HepG2 (cell line): Measurements from ENCODE around the gene PAIP2. TPM values are rescaled to one million over a fixed set of nuclear protein-coding genes. Genes with fewer than 3 reads are reported as not detected.
A peak's percentile ranks its signal among the peaks of the same experiment; 100 is the strongest.

Experiments
- DNMT3B ChIP-seq: conservative IDR thresholded peaks from 2 replicates; pipeline ENCODE4 v1.6.1; 2016; ENCODE audit warnings: missing biosample characterization, control low read depth
- ELF1 ChIP-seq: sonication (generic); formaldehyde crosslinking; IDR thresholded peaks from 2 replicates; pipeline ENCODE4 v1.4.0; 2020; ENCODE audit warnings: missing genetic modification reagents
- ETV6 ChIP-seq: sonication (generic); formaldehyde crosslinking; conservative IDR thresholded peaks from 2 replicates; pipeline ENCODE4 v1.4.0; 2020; ENCODE audit warnings: missing genetic modification reagents
- FOXJ3 ChIP-seq: sonication (generic); formaldehyde crosslinking; IDR thresholded peaks from 2 replicates; pipeline ENCODE4 v1.4.0; 2020; ENCODE audit warnings: missing genetic modification reagents, mild to moderate bottlenecking, borderline replicate concordance
- NRL ChIP-seq: sonication (generic); formaldehyde crosslinking; IDR thresholded peaks from 2 replicates; pipeline ENCODE4 v1.5.0; 2020; ENCODE audit warnings: missing genetic modification reagents, mild to moderate bottlenecking, moderate library complexity, borderline replicate concordance
- PHF5A ChIP-seq: IDR thresholded peaks from one replicate; pipeline ENCODE4 v1.6.1; 2018; ENCODE audit warnings: low read depth, missing genetic modification reagents; ENCODE audit not compliant: unreplicated experiment
- POLR2AphosphoS2 ChIP-seq: IDR thresholded peaks from 2 replicates; pipeline ENCODE4 v1.6.1; 2011; ENCODE audit warnings: low read depth, low read length, improper control_type of control experiment
- SIX4 ChIP-seq: sonication (generic); formaldehyde crosslinking; IDR thresholded peaks from 2 replicates; pipeline ENCODE4 v1.4.0; 2020; ENCODE audit warnings: missing genetic modification reagents
- SP5 ChIP-seq: IDR thresholded peaks from 2 replicates; pipeline ENCODE4 v1.6.1; 2016; ENCODE audit warnings: low read depth, borderline replicate concordance
- TOE1 ChIP-seq: sonication (generic); formaldehyde crosslinking; IDR thresholded peaks from 2 replicates; pipeline ENCODE4 v1.4.0; 2020; ENCODE audit warnings: mild to moderate bottlenecking, missing genetic modification reagents
- ZNF430 ChIP-seq: sonication (generic); formaldehyde crosslinking; IDR thresholded peaks from 2 replicates; pipeline ENCODE4 v1.9.0; 2021; ENCODE audit warnings: mild to moderate bottlenecking, missing genetic modification reagents
- ZNF614 ChIP-seq: IDR thresholded peaks from 2 replicates; pipeline ENCODE4 v1.6.1; 2018; ENCODE audit warnings: missing biosample characterization, missing genetic modification reagents, inconsistent platforms, borderline replicate concordance
- polyA plus RNA-seq, 8 experiments: library from polyadenylated mRNA; depleted of rRNA in 3 of 8; stranded (reverse) in 7 of 8; unstranded in 1 of 8; fragments of >200 nt; fragmentation: Illumina TruSeq in 4 of 8; extraction: Trizol in 4 of 8; gene quantifications; 2 replicates each; pipeline versions ENCODE4 v1.2.1 to v1.2.3, GENCODE V29; 2011 to 2016; ENCODE audit warnings: low read depth in 4 of 8, missing spikeins in 1 of 8, mixed read lengths in 1 of 8; ENCODE audit not compliant: insufficient read depth in 1 of 8
- total RNA-seq, 5 experiments: library from RNA; depleted of rRNA; stranded (reverse); fragments of >200 nt; fragmentation: Illumina TruSeq; extraction: Trizol; gene quantifications; 2 replicates each; pipeline ENCODE4 v1.2.3, GENCODE V29; 2016; ENCODE audit warnings: low read depth in 1 of 5
- TF ChIP-seq, protein P1 (sequence below): sonication (generic); formaldehyde crosslinking; IDR thresholded peaks from 2 replicates; pipeline ENCODE4 v1.4.0; 2020; ENCODE audit warnings: mild to moderate bottlenecking, missing genetic modification reagents
- TF ChIP-seq, protein P2 (sequence below): sonication (generic); formaldehyde crosslinking; IDR thresholded peaks from 2 replicates; pipeline ENCODE4 v1.5.0; 2020; ENCODE audit warnings: missing genetic modification reagents
- TF ChIP-seq, protein P3 (sequence below): sonication (generic); formaldehyde crosslinking; IDR thresholded peaks from 2 replicates; pipeline ENCODE4 v1.4.0; 2020; ENCODE audit warnings: low read depth, mild to moderate bottlenecking, missing genetic modification reagents
- TF ChIP-seq, protein P4 (sequence below): sonication (generic); formaldehyde crosslinking; IDR thresholded peaks from 2 replicates; pipeline ENCODE4 v1.4.0; 2020; ENCODE audit warnings: missing genetic modification reagents
- TF ChIP-seq, protein P5 (sequence below): sonication (generic); formaldehyde crosslinking; IDR thresholded peaks from 2 replicates; pipeline ENCODE4 v1.4.0; 2020; ENCODE audit warnings: mild to moderate bottlenecking, missing genetic modification reagents
- TF ChIP-seq, protein P6 (sequence below): sonication (generic); formaldehyde crosslinking; IDR thresholded peaks from 2 replicates; pipeline ENCODE4 v1.5.0; 2020; ENCODE audit warnings: mild to moderate bottlenecking, missing genetic modification reagents
- TF ChIP-seq, protein P7 (sequence below): sonication (generic); formaldehyde crosslinking; IDR thresholded peaks from 2 replicates; pipeline ENCODE4 v1.4.0; 2020; ENCODE audit warnings: missing genetic modification reagents

Gene PAIP2
- total and polyA plus RNA-seq, 2 of the 13 experiments (the other 11 are each of a cell fraction or from before 2014, with no cell fraction given), result 61.5 to 76.3 TPM

DNA sequence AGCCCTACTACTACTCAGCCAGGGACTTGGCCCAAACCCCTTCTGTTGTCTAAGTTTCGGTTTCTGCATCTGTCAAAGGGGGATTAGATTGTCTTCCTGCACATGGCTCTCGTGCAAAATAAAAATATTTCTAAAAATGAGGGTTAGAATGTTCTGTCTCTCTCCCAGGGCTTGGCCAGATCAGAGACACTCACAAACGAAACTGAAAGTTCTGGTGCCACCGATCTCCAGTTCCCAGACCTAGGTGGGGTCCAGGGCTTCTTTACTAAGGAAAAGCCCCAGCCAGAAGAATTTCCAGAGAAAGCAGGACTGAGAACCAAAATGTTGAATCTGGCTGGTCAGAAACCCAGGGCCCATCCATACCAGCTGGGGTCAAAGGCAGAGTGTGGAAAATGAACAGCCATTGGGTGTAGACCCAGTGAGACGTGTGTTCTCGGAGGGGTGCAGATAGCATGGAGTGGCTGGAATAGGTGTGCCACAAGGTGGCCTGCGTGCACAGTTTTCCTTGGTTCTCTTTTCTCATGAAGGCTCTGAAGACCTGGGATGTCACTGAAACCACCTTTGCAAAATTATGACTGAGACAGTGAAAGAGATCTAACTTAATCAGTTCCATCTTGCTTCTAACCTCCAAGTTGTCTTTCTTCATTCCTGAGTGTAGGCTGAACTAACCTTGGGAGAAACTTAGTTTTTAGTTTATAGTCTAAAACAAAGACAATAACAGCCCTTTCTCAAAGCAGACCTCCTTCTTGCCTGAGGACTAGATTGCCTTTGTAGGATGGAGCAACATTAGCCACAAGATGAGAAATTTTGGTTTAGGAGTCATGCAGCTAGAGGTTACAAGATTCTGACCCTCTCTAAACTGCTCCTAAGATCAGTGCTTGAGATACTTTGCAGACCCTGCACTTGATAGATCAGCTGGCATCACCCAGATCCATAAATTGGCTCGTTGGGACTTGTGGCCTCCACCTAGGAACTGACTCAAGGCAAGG, 43.7 kb downstream of the PAIP2 start (continued):
- TF ChIP-seq, protein P1, sequence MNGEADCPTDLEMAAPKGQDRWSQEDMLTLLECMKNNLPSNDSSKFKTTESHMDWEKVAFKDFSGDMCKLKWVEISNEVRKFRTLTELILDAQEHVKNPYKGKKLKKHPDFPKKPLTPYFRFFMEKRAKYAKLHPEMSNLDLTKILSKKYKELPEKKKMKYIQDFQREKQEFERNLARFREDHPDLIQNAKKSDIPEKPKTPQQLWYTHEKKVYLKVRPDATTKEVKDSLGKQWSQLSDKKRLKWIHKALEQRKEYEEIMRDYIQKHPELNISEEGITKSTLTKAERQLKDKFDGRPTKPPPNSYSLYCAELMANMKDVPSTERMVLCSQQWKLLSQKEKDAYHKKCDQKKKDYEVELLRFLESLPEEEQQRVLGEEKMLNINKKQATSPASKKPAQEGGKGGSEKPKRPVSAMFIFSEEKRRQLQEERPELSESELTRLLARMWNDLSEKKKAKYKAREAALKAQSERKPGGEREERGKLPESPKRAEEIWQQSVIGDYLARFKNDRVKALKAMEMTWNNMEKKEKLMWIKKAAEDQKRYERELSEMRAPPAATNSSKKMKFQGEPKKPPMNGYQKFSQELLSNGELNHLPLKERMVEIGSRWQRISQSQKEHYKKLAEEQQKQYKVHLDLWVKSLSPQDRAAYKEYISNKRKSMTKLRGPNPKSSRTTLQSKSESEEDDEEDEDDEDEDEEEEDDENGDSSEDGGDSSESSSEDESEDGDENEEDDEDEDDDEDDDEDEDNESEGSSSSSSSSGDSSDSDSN, result no peak; the same call in 1 of the 2 replicates
- TF ChIP-seq ELF1 (CRISPR knock-in tag) (0 out of 2 replicates have a peak, but pooled peaks have one; percentile 16), DNMT3B (CRISPR knock-in tag) (no peak), NRL (no peak), TOE1 (no peak), ZNF430 (CRISPR knock-in tag) (no peak), PHF5A (CRISPR knock-in tag) (peak; percentile 77), SP5 (CRISPR knock-in tag) (0 out of 2 replicates have a peak, but pooled peaks have one; percentile 26), POLR2AphosphoS2 (no peak), ZNF614 (CRISPR knock-in tag) (0 out of 2 replicates have a peak, but pooled peaks have one; percentile 52), SIX4 (CRISPR knock-in tag) (no peak), ETV6 (CRISPR knock-in tag) (no peak), FOXJ3 (CRISPR knock-in tag) (no peak)
- TF ChIP-seq, protein P2, sequence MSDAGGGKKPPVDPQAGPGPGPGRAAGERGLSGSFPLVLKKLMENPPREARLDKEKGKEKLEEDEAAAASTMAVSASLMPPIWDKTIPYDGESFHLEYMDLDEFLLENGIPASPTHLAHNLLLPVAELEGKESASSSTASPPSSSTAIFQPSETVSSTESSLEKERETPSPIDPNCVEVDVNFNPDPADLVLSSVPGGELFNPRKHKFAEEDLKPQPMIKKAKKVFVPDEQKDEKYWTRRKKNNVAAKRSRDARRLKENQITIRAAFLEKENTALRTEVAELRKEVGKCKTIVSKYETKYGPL (CRISPR knock-in tag), result no peak
- TF ChIP-seq, protein P3, sequence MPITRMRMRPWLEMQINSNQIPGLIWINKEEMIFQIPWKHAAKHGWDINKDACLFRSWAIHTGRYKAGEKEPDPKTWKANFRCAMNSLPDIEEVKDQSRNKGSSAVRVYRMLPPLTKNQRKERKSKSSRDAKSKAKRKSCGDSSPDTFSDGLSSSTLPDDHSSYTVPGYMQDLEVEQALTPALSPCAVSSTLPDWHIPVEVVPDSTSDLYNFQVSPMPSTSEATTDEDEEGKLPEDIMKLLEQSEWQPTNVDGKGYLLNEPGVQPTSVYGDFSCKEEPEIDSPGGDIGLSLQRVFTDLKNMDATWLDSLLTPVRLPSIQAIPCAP (CRISPR knock-in tag), result peak; percentile 87; the same call in 1 of the 2 replicates
- TF ChIP-seq, protein P4, sequence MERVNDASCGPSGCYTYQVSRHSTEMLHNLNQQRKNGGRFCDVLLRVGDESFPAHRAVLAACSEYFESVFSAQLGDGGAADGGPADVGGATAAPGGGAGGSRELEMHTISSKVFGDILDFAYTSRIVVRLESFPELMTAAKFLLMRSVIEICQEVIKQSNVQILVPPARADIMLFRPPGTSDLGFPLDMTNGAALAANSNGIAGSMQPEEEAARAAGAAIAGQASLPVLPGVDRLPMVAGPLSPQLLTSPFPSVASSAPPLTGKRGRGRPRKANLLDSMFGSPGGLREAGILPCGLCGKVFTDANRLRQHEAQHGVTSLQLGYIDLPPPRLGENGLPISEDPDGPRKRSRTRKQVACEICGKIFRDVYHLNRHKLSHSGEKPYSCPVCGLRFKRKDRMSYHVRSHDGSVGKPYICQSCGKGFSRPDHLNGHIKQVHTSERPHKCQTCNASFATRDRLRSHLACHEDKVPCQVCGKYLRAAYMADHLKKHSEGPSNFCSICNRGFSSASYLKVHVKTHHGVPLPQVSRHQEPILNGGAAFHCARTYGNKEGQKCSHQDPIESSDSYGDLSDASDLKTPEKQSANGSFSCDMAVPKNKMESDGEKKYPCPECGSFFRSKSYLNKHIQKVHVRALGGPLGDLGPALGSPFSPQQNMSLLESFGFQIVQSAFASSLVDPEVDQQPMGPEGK (CRISPR knock-in tag), result peak; percentile 67
- TF ChIP-seq, protein P5, sequence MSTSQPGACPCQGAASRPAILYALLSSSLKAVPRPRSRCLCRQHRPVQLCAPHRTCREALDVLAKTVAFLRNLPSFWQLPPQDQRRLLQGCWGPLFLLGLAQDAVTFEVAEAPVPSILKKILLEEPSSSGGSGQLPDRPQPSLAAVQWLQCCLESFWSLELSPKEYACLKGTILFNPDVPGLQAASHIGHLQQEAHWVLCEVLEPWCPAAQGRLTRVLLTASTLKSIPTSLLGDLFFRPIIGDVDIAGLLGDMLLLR (CRISPR knock-in tag), result no peak
- TF ChIP-seq, protein P6, sequence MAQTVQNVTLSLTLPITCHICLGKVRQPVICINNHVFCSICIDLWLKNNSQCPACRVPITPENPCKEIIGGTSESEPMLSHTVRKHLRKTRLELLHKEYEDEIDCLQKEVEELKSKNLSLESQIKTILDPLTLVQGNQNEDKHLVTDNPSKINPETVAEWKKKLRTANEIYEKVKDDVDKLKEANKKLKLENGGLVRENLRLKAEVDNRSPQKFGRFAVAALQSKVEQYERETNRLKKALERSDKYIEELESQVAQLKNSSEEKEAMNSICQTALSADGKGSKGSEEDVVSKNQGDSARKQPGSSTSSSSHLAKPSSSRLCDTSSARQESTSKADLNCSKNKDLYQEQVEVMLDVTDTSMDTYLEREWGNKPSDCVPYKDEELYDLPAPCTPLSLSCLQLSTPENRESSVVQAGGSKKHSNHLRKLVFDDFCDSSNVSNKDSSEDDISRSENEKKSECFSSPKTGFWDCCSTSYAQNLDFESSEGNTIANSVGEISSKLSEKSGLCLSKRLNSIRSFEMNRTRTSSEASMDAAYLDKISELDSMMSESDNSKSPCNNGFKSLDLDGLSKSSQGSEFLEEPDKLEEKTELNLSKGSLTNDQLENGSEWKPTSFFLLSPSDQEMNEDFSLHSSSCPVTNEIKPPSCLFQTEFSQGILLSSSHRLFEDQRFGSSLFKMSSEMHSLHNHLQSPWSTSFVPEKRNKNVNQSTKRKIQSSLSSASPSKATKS, result no peak
- TF ChIP-seq, protein P7, sequence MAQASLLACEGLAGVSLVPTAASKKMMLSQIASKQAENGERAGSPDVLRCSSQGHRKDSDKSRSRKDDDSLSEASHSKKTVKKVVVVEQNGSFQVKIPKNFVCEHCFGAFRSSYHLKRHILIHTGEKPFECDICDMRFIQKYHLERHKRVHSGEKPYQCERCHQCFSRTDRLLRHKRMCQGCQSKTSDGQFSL (CRISPR knock-in tag), result no peak
